ENCODE data around the gene MRPL23.

MRPL23 gene

GRCh38 chr11:1946812-1947484, at the start of gene MRPL23:
Gene MRPL23 (plus strand): TSS chr11:1947332. CDS start chr11:1947363, 31 bp downstream.
- DNase-seq (ENCODE audit: low spot score), result no peak

DNA sequence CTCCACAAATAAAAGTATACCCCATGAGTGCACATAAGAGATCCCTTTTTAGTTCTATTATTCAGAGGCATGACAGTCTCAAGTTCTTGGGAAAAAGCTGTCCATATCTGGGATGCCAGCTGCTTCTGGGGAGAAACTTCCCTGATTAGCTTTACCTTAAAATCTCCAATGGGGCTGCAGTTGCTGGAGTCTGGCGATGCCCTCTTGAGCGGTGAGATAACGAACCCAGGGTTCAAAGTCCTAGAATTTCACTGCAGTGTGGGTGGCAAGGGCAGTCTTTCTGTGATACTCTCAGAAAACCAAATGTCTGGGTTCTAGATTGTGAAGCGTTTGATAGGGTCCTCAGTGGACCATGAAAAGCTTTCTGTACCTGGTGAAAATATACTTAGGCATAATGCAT, 48.0 kb upstream of the MRPL23 start:
- peak; percentile 9 for DNase-seq (ENCODE audit: low spot score)

DNA sequence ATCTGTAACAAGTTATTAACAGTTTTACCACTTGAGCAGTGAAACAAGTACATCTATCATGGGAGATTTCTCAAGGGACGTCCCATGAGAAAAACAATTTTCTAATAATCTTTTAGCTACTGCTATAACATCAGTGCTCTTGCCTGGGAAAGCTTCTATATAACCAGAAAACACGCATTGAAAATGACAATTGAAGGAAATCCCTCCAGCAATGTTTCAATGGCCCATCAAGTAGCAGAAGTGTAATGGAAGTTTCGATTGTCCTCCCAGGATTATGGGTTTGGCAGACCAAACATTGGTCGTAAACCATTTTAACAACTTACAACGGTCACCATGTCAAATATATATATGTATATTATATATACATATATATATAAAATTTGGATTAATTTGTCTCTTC, 47.4 kb upstream of the MRPL23 start:
- DNase-seq (ENCODE audit: low spot score), result no peak

- DNase-seq (ENCODE audit: low spot score), result no peak
Observed at GRCh38 chr11:1906181-1906580, 41.0 kb upstream of the MRPL23 start.

GRCh38 chr11:1906611-1907423, 40.3 kb upstream of the MRPL23 start:
- DNase-seq (ENCODE audit: low spot score), result no peak

DNA sequence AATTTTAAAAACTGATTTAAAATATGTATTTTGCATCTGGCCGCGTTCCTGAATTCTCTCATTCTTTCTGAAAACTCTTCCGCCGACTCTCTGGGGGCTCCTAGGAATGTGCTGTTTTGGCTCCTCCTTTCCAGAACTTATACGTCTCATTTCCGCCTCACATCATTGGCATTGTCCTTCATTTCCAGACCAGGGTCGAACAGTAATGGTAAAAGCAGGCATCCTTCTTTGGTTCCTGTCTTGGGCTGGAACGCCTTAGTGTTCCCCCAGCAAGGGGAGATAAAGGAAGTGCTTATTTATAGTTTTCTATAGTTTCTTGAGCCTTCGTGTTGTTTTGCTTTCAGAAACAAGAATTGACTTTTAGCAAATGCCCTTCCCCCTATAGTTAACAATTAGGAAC, 38.5 kb upstream of the MRPL23 start:
- no peak for DNase-seq (ENCODE audit: low spot score)

- DNase-seq (ENCODE audit: low spot score), result no peak
Observed at GRCh38 chr11:1909524-1909923, 37.6 kb upstream of the MRPL23 start.

- DNase-seq (ENCODE audit: low spot score), result no peak
Observed at GRCh38 chr11:1912289-1912878, 34.7 kb upstream of the MRPL23 start.

GRCh38 chr11:1913271-1914060, 33.7 kb upstream of the MRPL23 start:
- DNase-seq (ENCODE audit: low spot score), result no peak

DNA sequence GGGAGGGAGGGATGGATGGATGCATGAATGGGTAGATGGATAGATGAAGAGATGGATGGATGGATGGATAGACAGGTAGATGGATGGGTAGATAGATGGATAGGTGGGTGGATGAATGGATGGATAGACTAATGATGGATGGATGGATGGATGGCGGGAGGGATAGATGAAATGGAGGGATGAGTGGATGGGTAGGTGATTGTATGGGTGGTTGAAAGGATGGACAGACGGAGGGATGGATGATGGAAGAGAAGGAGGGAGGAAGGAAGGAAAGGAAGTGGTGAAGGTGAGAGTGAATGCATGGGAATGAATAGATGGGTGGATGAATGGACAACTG, 31.4 kb upstream of the MRPL23 start:
- DNase-seq (ENCODE audit: low spot score), result no peak

DNA sequence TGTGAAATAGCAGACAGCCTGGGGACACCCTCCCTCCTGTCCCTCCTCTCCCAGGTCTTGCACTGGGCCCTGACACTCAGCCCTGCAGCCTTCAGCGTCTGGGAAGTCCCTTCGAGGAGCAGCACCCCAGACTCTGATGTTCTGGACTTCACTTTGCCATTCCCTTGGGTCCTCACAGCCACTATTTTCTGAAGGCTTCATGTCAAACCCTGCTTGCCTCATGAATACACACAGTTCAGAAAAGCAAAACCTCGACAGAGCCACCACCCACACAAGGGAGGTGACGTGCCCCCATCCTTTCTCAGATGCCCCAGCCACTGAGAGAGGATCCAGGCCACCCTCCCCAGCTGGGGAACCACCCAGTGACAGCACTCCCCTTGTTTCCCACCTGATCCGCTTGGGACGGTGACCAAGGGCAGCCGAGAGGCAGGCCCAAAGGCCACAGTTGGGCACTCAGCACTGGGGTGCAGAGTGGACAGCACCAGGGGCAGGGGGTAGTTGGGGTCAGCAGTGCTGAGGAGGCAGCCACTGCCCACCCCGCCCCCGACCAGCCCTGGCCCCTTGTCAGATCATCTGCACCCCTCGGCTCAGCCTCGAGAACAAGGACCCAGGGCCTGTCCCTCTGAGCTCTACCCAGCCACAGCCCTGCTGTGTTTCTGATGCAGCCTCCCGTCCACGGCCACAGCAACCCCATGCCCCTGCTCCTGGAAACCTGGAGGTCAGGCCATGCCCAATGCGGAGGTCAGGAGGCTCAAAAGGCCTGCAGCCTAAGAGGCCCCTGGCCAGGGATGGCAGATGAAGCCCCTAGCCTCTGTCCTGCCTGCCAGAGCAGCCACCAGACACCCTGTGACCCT, 30.8 kb upstream of the MRPL23 start:
- no peak for DNase-seq (ENCODE audit: low spot score)

- no peak for DNase-seq (ENCODE audit: low spot score)
Observed at GRCh38 chr11:1916986-1917522, 30.1 kb upstream of the MRPL23 start.

DNA sequence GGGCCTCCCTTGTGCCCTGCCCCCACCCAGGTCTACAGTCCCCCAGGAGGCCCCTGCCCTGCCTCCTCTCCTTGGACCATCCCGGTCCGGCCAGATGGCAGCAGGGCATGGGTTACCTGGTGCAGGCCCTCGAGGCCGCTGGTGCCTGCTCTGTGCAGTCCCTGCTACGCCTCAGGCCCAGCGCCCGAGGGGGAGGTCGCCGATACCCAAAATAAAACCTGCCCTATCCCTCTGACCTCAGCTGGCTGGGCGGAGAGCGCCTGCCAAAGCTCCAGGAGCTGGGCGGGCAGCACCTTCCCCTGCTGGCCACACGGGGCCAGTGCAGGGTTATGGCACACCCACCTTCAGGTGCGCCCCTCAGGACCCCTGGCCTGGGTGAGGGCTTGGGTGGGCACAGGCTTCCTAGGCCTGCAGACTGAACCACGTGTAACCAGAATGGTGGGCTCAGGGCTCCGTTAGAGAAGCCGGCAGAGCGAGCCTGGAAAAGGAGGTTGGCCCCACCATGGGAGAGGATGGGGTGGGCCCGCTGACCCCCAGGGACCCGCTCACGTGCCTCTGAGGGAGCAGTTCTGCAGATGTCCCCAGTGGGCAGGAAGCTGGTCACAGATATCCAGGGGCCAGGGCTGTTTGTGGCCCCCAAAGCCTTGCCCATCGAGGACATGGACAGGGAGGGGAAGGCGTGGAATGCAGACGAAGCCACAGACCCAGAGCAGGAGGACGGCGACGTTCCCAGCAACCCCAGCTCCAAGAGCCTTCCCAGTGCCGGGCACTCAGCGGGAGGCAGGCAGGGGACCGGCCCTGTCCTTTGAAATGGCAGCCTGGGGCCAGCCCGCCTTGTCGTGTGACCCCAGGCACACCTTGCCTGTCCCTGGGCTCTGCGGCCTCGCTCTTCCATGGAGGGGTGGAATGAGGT, 29.4 kb upstream of the MRPL23 start:
- DNase-seq (ENCODE audit: low spot score), result no peak

- no peak for DNase-seq (ENCODE audit: low spot score)
Observed at GRCh38 chr11:1918436-1919315, 28.5 kb upstream of the MRPL23 start.

DNA sequence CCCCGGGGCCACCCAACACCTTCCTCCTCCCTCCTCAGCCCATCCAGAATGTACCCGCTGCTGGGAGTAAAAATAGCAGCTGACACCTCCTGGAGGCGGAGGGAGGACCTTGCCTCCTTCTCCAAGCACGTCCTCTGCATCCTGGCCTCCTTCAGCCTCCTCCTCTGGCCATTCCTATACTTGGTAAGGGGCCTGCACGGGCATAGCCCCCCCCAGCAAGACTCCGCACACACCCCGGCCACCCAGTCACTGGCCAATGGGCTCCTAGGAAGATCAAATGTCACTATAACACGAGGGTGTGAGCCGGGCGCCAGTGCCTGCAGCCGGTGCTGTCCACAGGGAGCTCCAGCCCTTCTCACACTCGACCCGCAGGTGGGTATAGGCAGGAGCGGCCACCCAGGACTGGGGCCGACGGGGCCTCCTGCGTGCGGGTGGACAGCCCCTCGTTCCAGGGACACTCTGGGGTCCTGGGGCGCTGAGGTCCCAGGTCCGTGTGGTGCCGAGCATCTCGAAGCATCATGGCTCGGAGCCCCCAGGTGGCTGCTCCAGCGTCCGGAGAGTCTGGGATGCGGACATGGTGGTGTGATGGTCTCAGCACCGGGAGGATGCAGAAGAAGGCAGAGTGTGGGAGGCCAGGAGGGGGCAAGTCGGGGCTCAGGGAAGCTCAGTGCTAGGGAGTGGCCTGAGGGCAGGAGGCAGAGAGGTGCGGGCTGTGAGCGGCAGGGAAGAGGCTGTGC, 27.6 kb upstream of the MRPL23 start, which contains the start of gene TNNT3:
Gene TNNT3, plus strand, starts transcription at position 313 of the 737 bp plus-strand sequence. CDS start 3,172 bp downstream, outside the sequence.
- no peak for DNase-seq (ENCODE audit: low spot score)

- no peak for DNase-seq (ENCODE audit: low spot score)
Observed at GRCh38 chr11:1920128-1920908, 26.8 kb upstream of the MRPL23 start.

- DNase-seq (ENCODE audit: low spot score), result no peak
Observed at GRCh38 chr11:1920909-1921573, 26.1 kb upstream of the MRPL23 start.

Measured in hematopoietic multipotent progenitor cell treated with erythropoietin and hydrocortisone succinate and interleukin-3 and kit ligand, for 17 days (in vitro differentiated cells).